WERI-Rb-1 (cell line): ENCODE results near the gene ATP1A4.

Source experiments
- DNase-seq: peaks from one replicate; pipeline ENCODE4 v3.0.0-alpha.2; 2020
- H3K27ac ChIP-seq: fragments of 250-450 bp; sonication (Bioruptor Pico); 2 replicates; pipeline ENCODE4 v1.5.1; 2020; ENCODE audit warnings: mild to moderate bottlenecking, moderate library complexity
- H3K27me3 ChIP-seq: fragments of 250-450 bp; sonication (Bioruptor Pico); 2 replicates; pipeline ENCODE4 v1.5.1; 2021; ENCODE audit warnings: mild to moderate bottlenecking, low read depth, moderate library complexity; ENCODE audit not compliant: insufficient read depth, severe bottlenecking
- H3K36me3 ChIP-seq: fragments of 250-450 bp; sonication (Bioruptor Pico); 2 replicates; pipeline ENCODE4 v1.5.1; 2020; ENCODE audit warnings: mild to moderate bottlenecking, moderate library complexity
- H3K4me3 ChIP-seq: 2 replicates; pipeline ENCODE4 v1.5.1; 2011; ENCODE audit warnings: low read depth, mild to moderate bottlenecking, control low read depth, low read length
- H3K9me3 ChIP-seq: fragments of 250-450 bp; sonication (Bioruptor Pico); 2 replicates; pipeline ENCODE4 v1.5.1; 2021; ENCODE audit warnings: mild to moderate bottlenecking, moderate library complexity; ENCODE audit not compliant: severe bottlenecking
- CTCF ChIP-seq: IDR thresholded peaks from 2 replicates; pipeline ENCODE4 v1.5.1; 2011; ENCODE audit warnings: low read depth, mild to moderate bottlenecking, control low read depth, inconsistent platforms, low read length

Gene ATP1A4

GRCh38 chr1:160166166-160166868 is 14.9 kb downstream of the ATP1A4 start:
- H3K27me3 ChIP-seq, result no peaks in the 10 kb centered on the region
- H3K36me3 ChIP-seq, result no peaks in the 10 kb centered on the region
- no peaks in the 10 kb centered on the region for H3K9me3 ChIP-seq
- H3K27ac ChIP-seq, result no peak overlapping the region
- no peak overlapping the region for H3K4me3 ChIP-seq
- no peak for TF ChIP-seq CTCF
- no peak for DNase-seq

- no peak for DNase-seq
- no peak overlapping the region for H3K27ac ChIP-seq
- no peaks in the 10 kb centered on the region for H3K36me3 ChIP-seq
- TF ChIP-seq CTCF, result no peak
- no peaks in the 10 kb centered on the region for H3K27me3 ChIP-seq
- no peaks in the 10 kb centered on the region for H3K9me3 ChIP-seq
- no peak overlapping the region for H3K4me3 ChIP-seq
These were observed 15.7 kb downstream of the ATP1A4 start for GRCh38 chr1:160167056-160167455.

- H3K36me3 ChIP-seq, result no peaks in the 10 kb centered on the region
- no peaks in the 10 kb centered on the region for H3K9me3 ChIP-seq
- H3K27ac ChIP-seq, result no peak overlapping the region
- H3K4me3 ChIP-seq, result no peak overlapping the region
- peak; percentile 39; the same call in 1 of the 2 replicates for TF ChIP-seq CTCF
- DNase-seq, result no peak
- no peaks in the 10 kb centered on the region for H3K27me3 ChIP-seq
These were observed 16.2 kb downstream of the ATP1A4 start for GRCh38 chr1:160167580-160167979.

GRCh38 chr1:160168016-160168415 is 16.6 kb downstream of the ATP1A4 start:
- no peak overlapping the region for H3K4me3 ChIP-seq
- H3K36me3 ChIP-seq, result no peaks in the 10 kb centered on the region
- no peak overlapping the region for H3K27ac ChIP-seq
- no peaks in the 10 kb centered on the region for H3K27me3 ChIP-seq
- no peaks in the 10 kb centered on the region for H3K9me3 ChIP-seq
- DNase-seq, result no peak
- no peak for TF ChIP-seq CTCF

GRCh38 chr1:160168609-160169369 is 17.4 kb downstream of the ATP1A4 start:
- TF ChIP-seq CTCF, result 0 out of 2 replicates have a peak, but pooled peaks have one; percentile 16
- DNase-seq, result no peak
- H3K27ac ChIP-seq, result no peak overlapping the region
- H3K4me3 ChIP-seq, result no peak overlapping the region
- no peaks in the 10 kb centered on the region for H3K9me3 ChIP-seq
- no peaks in the 10 kb centered on the region for H3K36me3 ChIP-seq
- H3K27me3 ChIP-seq, result no peaks in the 10 kb centered on the region
